Measurements from ENCODE around the gene SCIN. TPM values are rescaled to one million over a fixed set of nuclear protein-coding genes. Genes with fewer than 3 reads are reported as not detected.

The SCIN gene
- polyA plus RNA-seq, 1 donor (not counting 4 experiments of a cell fraction or from before 2014, with no cell fraction given), result not detected

- H4K20me1 ChIP-seq (ENCODE audit: control insufficient read depth, extremely low read depth, insufficient read depth, low read length), result no peaks in the 10 kb centered on the region
- dilution Hi-C loops (cut with MboI; ENCODE audit: extremely low pct_ligation_motif_present, low sequenced_read_pairs), result no loop called here
- H3K4me2 ChIP-seq (ENCODE audit: control insufficient read depth, extremely low read depth, insufficient read depth, low read depth, low read length), result no peak overlapping the region
- H3K27me3 ChIP-seq (ENCODE audit: control insufficient read depth, extremely low read depth, insufficient read depth, low read length), result no peaks in the 10 kb centered on the region
- peak overlapping the region; percentile 73 for H2AFZ ChIP-seq (ENCODE audit: control insufficient read depth, low read length)
- TF ChIP-seq EZH2 (IDR thresholded peaks at IDR 0.05; ENCODE audit: low read length) (no peak), CTCF (optimal IDR thresholded peaks at IDR 0.05 in 1 of 3, IDR thresholded peaks at IDR 0.05 in 1 of 3, conservative IDR thresholded peaks at IDR 0.05 in 1 of 3; ENCODE audit: extremely low read depth in 1 of 3, insufficient read depth in 2 of 3, low read length in 3 of 3) (no peak)
- peaks cover 6% of the 10 kb centered on the region for H3K4me1 ChIP-seq (ENCODE audit: control insufficient read depth, extremely low read depth, insufficient read depth, low read length)
- no peaks in the 10 kb centered on the region for H3K9me3 ChIP-seq (ENCODE audit: control insufficient read depth, low read depth, low read length)
- no peak overlapping the region for H3K27ac ChIP-seq (ENCODE audit: control insufficient read depth, insufficient read depth, low read length)
- no peak overlapping the region for H3K4me3 ChIP-seq (ENCODE audit: control insufficient read depth in 2 of 3, extremely low read depth in 1 of 3, insufficient read depth in 2 of 3, low read depth in 1 of 3, low read length in 3 of 3)
- no peak overlapping the region for H3K9ac ChIP-seq (ENCODE audit: control insufficient read depth, extremely low read depth, insufficient read depth, low read length)
- H3K9me1 ChIP-seq (ENCODE audit: control insufficient read depth, extremely low read depth, insufficient read depth, low read length), result no peaks in the 10 kb centered on the region
- FAIRE-seq (no peak), DNase-seq (ENCODE audit: low read depth, low spot score) (no peak)
- no peaks in the 10 kb centered on the region for H3K79me2 ChIP-seq (ENCODE audit: control insufficient read depth, insufficient read depth, low read length)
- H3K36me3 ChIP-seq (ENCODE audit: control insufficient read depth in 2 of 2, extremely low read depth in 1 of 2, insufficient read depth in 2 of 2, low read length in 2 of 2), result no peaks in the 10 kb centered on the region
Measured at GRCh38 chr7:12637328-12637727, 66.8 kb downstream of the SCIN start.

- TF ChIP-seq EZH2 (IDR thresholded peaks at IDR 0.05; ENCODE audit: low read length) (no peak), CTCF (optimal IDR thresholded peaks at IDR 0.05 in 1 of 3, IDR thresholded peaks at IDR 0.05 in 1 of 3, conservative IDR thresholded peaks at IDR 0.05 in 1 of 3; ENCODE audit: extremely low read depth in 1 of 3, insufficient read depth in 2 of 3, low read length in 3 of 3) (no peak)
- dilution Hi-C loops (cut with MboI; ENCODE audit: extremely low pct_ligation_motif_present, low sequenced_read_pairs), result no loop called here
- no peaks in the 10 kb centered on the region for H3K79me2 ChIP-seq (ENCODE audit: control insufficient read depth, insufficient read depth, low read length)
- H3K27ac ChIP-seq (ENCODE audit: control insufficient read depth, insufficient read depth, low read length), result no peak overlapping the region
- H3K9ac ChIP-seq (ENCODE audit: control insufficient read depth, extremely low read depth, insufficient read depth, low read length), result no peak overlapping the region
- H3K4me2 ChIP-seq (ENCODE audit: control insufficient read depth, extremely low read depth, insufficient read depth, low read depth, low read length), result peak overlapping the region; percentile 42
- FAIRE-seq (no peak), DNase-seq (ENCODE audit: low read depth, low spot score) (no peak)
- H3K9me1 ChIP-seq (ENCODE audit: control insufficient read depth, extremely low read depth, insufficient read depth, low read length), result no peaks in the 10 kb centered on the region
- no peak overlapping the region for H3K4me3 ChIP-seq (ENCODE audit: control insufficient read depth in 2 of 3, extremely low read depth in 1 of 3, insufficient read depth in 2 of 3, low read depth in 1 of 3, low read length in 3 of 3)
- no peaks in the 10 kb centered on the region for H3K9me3 ChIP-seq (ENCODE audit: control insufficient read depth, low read depth, low read length)
- no peaks in the 10 kb centered on the region for H3K36me3 ChIP-seq (ENCODE audit: control insufficient read depth in 2 of 2, extremely low read depth in 1 of 2, insufficient read depth in 2 of 2, low read length in 2 of 2)
- no peaks in the 10 kb centered on the region for H3K27me3 ChIP-seq (ENCODE audit: control insufficient read depth, extremely low read depth, insufficient read depth, low read length)
- H2AFZ ChIP-seq (ENCODE audit: control insufficient read depth, low read length), result peak overlapping the region; percentile 65
- peaks cover 6% of the 10 kb centered on the region for H3K4me1 ChIP-seq (ENCODE audit: control insufficient read depth, extremely low read depth, insufficient read depth, low read length)
- H4K20me1 ChIP-seq (ENCODE audit: control insufficient read depth, extremely low read depth, insufficient read depth, low read length), result no peaks in the 10 kb centered on the region
Measured at GRCh38 chr7:12637819-12638592, 67.5 kb downstream of the SCIN start.
